ENCODE results near the gene PRB2.

DNA sequence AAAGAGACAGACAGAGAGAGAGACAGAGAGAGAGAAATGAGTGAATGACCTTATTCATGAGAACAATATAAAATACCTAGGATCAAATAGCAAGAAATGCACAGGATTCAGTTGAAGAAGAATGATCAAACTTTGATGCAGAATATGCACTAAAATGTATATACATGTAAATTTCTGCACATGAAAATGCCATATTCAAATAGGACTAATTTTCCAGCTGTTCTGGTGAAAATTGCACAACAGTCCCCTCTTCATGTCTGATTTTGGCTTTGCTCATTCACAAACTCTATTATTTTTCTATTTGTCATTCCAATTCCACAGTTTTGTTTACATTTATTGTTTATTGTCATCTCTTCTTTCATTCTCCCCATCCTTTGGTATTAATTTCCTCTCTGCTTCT, 34.2 kb downstream of the PRB2 start:
- TF ChIP-seq, protein P1, sequence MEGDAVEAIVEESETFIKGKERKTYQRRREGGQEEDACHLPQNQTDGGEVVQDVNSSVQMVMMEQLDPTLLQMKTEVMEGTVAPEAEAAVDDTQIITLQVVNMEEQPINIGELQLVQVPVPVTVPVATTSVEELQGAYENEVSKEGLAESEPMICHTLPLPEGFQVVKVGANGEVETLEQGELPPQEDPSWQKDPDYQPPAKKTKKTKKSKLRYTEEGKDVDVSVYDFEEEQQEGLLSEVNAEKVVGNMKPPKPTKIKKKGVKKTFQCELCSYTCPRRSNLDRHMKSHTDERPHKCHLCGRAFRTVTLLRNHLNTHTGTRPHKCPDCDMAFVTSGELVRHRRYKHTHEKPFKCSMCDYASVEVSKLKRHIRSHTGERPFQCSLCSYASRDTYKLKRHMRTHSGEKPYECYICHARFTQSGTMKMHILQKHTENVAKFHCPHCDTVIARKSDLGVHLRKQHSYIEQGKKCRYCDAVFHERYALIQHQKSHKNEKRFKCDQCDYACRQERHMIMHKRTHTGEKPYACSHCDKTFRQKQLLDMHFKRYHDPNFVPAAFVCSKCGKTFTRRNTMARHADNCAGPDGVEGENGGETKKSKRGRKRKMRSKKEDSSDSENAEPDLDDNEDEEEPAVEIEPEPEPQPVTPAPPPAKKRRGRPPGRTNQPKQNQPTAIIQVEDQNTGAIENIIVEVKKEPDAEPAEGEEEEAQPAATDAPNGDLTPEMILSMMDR (IDR thresholded peaks at IDR 0.05) = no peak
- TF ChIP-seq POLR2A (IDR thresholded peaks at IDR 0.05) = no peak

Measured in heart left ventricle (tissue), 13 donors.